K562 (cell line): Measurements from ENCODE around the gene MARS2. TPM values are rescaled to one million over a fixed set of nuclear protein-coding genes. Genes with fewer than 3 reads are reported as not detected.

Experiments used
- ATAC-seq: fragments of 200-7000 bp; cut with Tn5 transposase; 3 replicates; pipeline ENCODE4 v1.9.1; 2020; ENCODE audit warnings: moderate library complexity
- BruUV-seq: library from RNA; stranded (reverse); fragments of 400-500 nt; replicated peaks from 2 replicates; lab custom pipeline; 2021; lab: Mats Ljungman, UMichigan
- CTCF ChIA-PET: fragments of 300-600 bp; formaldehyde crosslinking; extraction: SDS; loops from one replicate; lab custom pipeline; 2021; ENCODE audit warnings: low intra/inter-chr PET ratio; lab: Yijun Ruan, JAX
- POLR2A ChIA-PET: fragments of 300-600, 350-650 bp; sonication (Branson Sonifier 250); formaldehyde crosslinking; extraction: SDS; loops from one replicate; lab custom pipeline; 2021; ENCODE audit warnings: antibody characterized with exemption, inconsistent platforms; lab: Yijun Ruan, JAX
- DNase-seq, 4 experiments: peaks; one replicate each; pipeline versions ENCODE4 v3.0.0 to v3.0.0-alpha.2; 2011 to 2018; ENCODE audit warnings: low spot score in 3 of 4, mixed read lengths in 3 of 4; ENCODE audit errors: extremely low read depth in 1 of 4
- FAIRE-seq: peaks from 2 replicates; lab custom pipeline; 2011; peaks lifted over from hg19 to GRCh38; lab: Jason Lieb, UNC
- H2AFZ ChIP-seq: 2 replicates; pipeline ENCODE4 v1.6.0; 2011; ENCODE audit warnings: low read depth, low read length, control low read depth, inconsistent platforms
- H3K27ac ChIP-seq: fragments of 200-600 bp; 3 replicates; pipeline ENCODE4 v1.8.0; 2011; ENCODE audit warnings: low read depth, mild to moderate bottlenecking, control low read depth, inconsistent platforms, low read length, moderate library complexity, mixed read lengths; ENCODE audit errors: extremely low read depth
- H3K27me3 ChIP-seq, 2 experiments: fragments of 300-600 bp in 1 of 2; 2 replicates in 1 of 2; 3 replicates in 1 of 2; pipeline versions ENCODE4 v1.6.0 to v1.8.0; 2011; ENCODE audit warnings: inconsistent platforms in 2 of 2, low read length in 2 of 2, mild to moderate bottlenecking in 1 of 2, mixed read lengths in 1 of 2, moderate library complexity in 1 of 2; ENCODE audit not compliant: control insufficient read depth in 2 of 2, insufficient read depth in 2 of 2
- H3K36me3 ChIP-seq: fragments of 300-600 bp; 3 replicates; pipeline ENCODE4 v1.8.0; 2011; ENCODE audit warnings: mild to moderate bottlenecking, low read length, inconsistent platforms; ENCODE audit not compliant: control insufficient read depth, insufficient read depth
- H3K4me1 ChIP-seq, 2 experiments: fragments of 200-600 bp in 1 of 2; replicated peaks in 1 of 2; 2 replicates in 1 of 2; 3 replicates in 1 of 2; pipeline versions ENCODE4 v1.5.1 to v1.8.0; 2011; ENCODE audit warnings: inconsistent platforms in 2 of 2, low read length in 2 of 2, mild to moderate bottlenecking in 1 of 2, mixed read lengths in 1 of 2, moderate library complexity in 1 of 2; ENCODE audit not compliant: control insufficient read depth in 2 of 2, insufficient read depth in 2 of 2
- H3K4me2 ChIP-seq: 2 replicates; pipeline ENCODE4 v1.6.1; 2011; ENCODE audit warnings: low read length, control low read depth, inconsistent platforms, mixed read lengths; ENCODE audit not compliant: insufficient read depth
- H3K4me3 ChIP-seq: fragments of 200-600 bp; sonication (generic), shearing (Covaris generic); 2 replicates; pipeline ENCODE4 v1.5.1; 2016; ENCODE audit warnings: control low read depth, inconsistent platforms
- H3K79me2 ChIP-seq: fragments of 200-600 bp; 3 replicates; pipeline ENCODE4 v1.8.0; 2011; ENCODE audit warnings: low read length, inconsistent platforms; ENCODE audit not compliant: control insufficient read depth, insufficient read depth
- H3K9ac ChIP-seq, 2 experiments: 2 replicates each; pipeline versions ENCODE4 v1.6.0 to v1.6.1; 2011; ENCODE audit warnings: low read depth in 2 of 2, low read length in 2 of 2, control low read depth in 1 of 2, inconsistent platforms in 1 of 2, mild to moderate bottlenecking in 1 of 2, mixed read lengths in 1 of 2; ENCODE audit not compliant: insufficient read depth in 1 of 2
- H3K9me1 ChIP-seq: one replicate; pipeline ENCODE4 v1.6.0; 2011; ENCODE audit warnings: inconsistent platforms, mild to moderate bottlenecking, low read length, moderate library complexity; ENCODE audit not compliant: control insufficient read depth, insufficient read depth
- H3K9me3 ChIP-seq: replicated peaks from 2 replicates; pipeline ENCODE4 v1.5.1; 2011; ENCODE audit warnings: low read depth, low read length, inconsistent platforms; ENCODE audit not compliant: control insufficient read depth, insufficient read depth
- H4K20me1 ChIP-seq: replicated peaks from 2 replicates; pipeline ENCODE4 v1.6.1; 2011; ENCODE audit warnings: low read length, inconsistent platforms, mixed read lengths; ENCODE audit not compliant: control insufficient read depth, insufficient read depth
- CC2D1A ChIP-seq: fragments of 450-650 bp; IDR thresholded peaks from 2 replicates; pipeline ENCODE4 v1.6.1; 2017; ENCODE audit warnings: mild to moderate bottlenecking
- FOXP1 ChIP-seq: sonication (generic); formaldehyde crosslinking; IDR thresholded peaks from 2 replicates; pipeline ENCODE4 v1.8.0; 2022; ENCODE audit warnings: mild to moderate bottlenecking, missing genetic modification reagents
- GATAD2B ChIP-seq: fragments of 450-650 bp; IDR thresholded peaks from 2 replicates; pipeline ENCODE4 v1.6.1; 2017; ENCODE audit warnings: mild to moderate bottlenecking, borderline replicate concordance
- LARP7 ChIP-seq: fragments of 450-650 bp; IDR thresholded peaks from 2 replicates; pipeline ENCODE4 v1.6.1; 2016
- RAD21 ChIP-seq, 2 experiments: fragments of 250-450 bp in 1 of 2; fragments of 450-650 bp in 1 of 2; sonication (Bioruptor Pico) in 1 of 2; formaldehyde crosslinking in 1 of 2; IDR thresholded peaks in 1 of 2; conservative IDR thresholded peaks in 1 of 2; 2 replicates each; pipeline versions ENCODE4 v1.4.0 to v1.8.0; 2020 to 2022; ENCODE audit warnings: mild to moderate bottlenecking in 2 of 2, moderate library complexity in 1 of 2
- SAFB ChIP-seq: fragments of 200-400 bp; formaldehyde crosslinking; IDR thresholded peaks from 2 replicates; pipeline ENCODE4 v1.6.1; 2017; ENCODE audit warnings: low read depth, low read length, borderline replicate concordance
- ZNF551 ChIP-seq: fragments of 250-450 bp; sonication (Bioruptor Pico); IDR thresholded peaks from 2 replicates; pipeline ENCODE4 v1.5.0; 2021; ENCODE audit warnings: mild to moderate bottlenecking, moderate library complexity
- WGBS: fragments of 100-300 bp; shearing (Covaris generic); methylation state at CpG from one replicate; pipeline ENCODE4 v1.1.6; 2016; ENCODE audit warnings: low coverage, mixed read lengths; ENCODE audit not compliant: insufficient coverage; ENCODE audit errors: missing lambda C conversion rate; 5-methylcytosine and 5-hydroxymethylcytosine counted together
- in situ Hi-C: fragments of 300-500 bp; cut with MboI; formaldehyde crosslinking; loops from 4 replicates; pipeline ENCODE4 v1.15.0; 2018; ENCODE audit warnings: inconsistent platforms, mixed read lengths
- intact Hi-C: fragments of 100-400 bp; cut with micrococcal nuclease; formaldehyde crosslinking; loops from 2 replicates; pipeline ENCODE4 v1.14.2; 2022
- polyA plus RNA-seq, 8 experiments: library from polyadenylated mRNA; depleted of rRNA in 4 of 8; stranded (reverse) in 5 of 8; unstranded in 3 of 8; fragments of >200 nt; fragmentation: Nextera tagmentation in 2 of 8; fragmentation: Illumina TruSeq in 1 of 8; extraction: Ambion mirVana in 2 of 8; extraction: Trizol in 1 of 8; gene quantifications; 2 replicates each; pipeline versions ENCODE4 v1.2.1 to v1.2.3, GENCODE V29; 2011 to 2014; ENCODE audit warnings: inconsistent platforms in 1 of 8, missing spikeins in 1 of 8
- total RNA-seq, 7 experiments: library from RNA; depleted of rRNA in 6 of 7; stranded (reverse); fragments of >200 nt in 6 of 7; fragmentation: Illumina TruSeq in 2 of 7; extraction: Trizol in 2 of 7; gene quantifications; 2 replicates each; pipeline versions ENCODE4 v1.2.1 to v1.2.3, GENCODE V29; 2011 to 2021; ENCODE audit warnings: low replicate concordance in 1 of 7
- TF ChIP-seq, protein P1 (sequence below): fragments of 250-450 bp; sonication (Bioruptor Pico); IDR thresholded peaks from 2 replicates; pipeline ENCODE4 v1.8.0; 2022; ENCODE audit warnings: inconsistent platforms
- TF ChIP-seq, protein P2 (sequence below), 3 experiments: IDR thresholded peaks in 2 of 3; conservative IDR thresholded peaks in 1 of 3; 2 replicates each; pipeline ENCODE4 v1.5.1; 2011 to 2012; ENCODE audit warnings: low read length in 3 of 3, mild to moderate bottlenecking in 3 of 3, control low read depth in 2 of 3, improper control_type of control experiment in 1 of 3, inconsistent platforms in 1 of 3, low read depth in 1 of 3, mixed read lengths in 1 of 3, moderate library complexity in 1 of 3; ENCODE audit not compliant: insufficient read depth in 2 of 3

The MARS2 gene
- total and polyA plus RNA-seq, 9 of the 15 experiments (the other 6 are each of a cell fraction or from before 2014, with no cell fraction given), result 4.0 to 17.6 (median 12.5) TPM

- intact Hi-C loops, result loop anchor here (1.0 to 10.0 kb wide), 6 partner anchors 70 to 589 kb away; partner anchors contain the start of gene HSPD1
- H3K27me3 ChIP-seq, result no peaks in the 10 kb centered on the region
- peak overlapping the region; percentile 88 for H3K4me3 ChIP-seq
- no peaks in the 10 kb centered on the region for H3K9me1 ChIP-seq
- ATAC-seq, result peak; percentile 27; the same call in 2 of the 3 replicates
- ChIA-PET CTCF (interaction anchor here (1.0 to 1.6 kb wide), 2 partner anchors 70 to 589 kb away, joined by 3 to 6 read pairs; no protein-coding TSS in a partner anchor), POLR2A (interaction anchor here (0.6 kb wide), 1 partner anchor 347 kb away, joined by 3 read pairs; no protein-coding TSS in a partner anchor)
- H3K79me2 ChIP-seq, result peaks cover 62% of the 10 kb centered on the region
- H3K36me3 ChIP-seq, result peaks cover 46% of the 10 kb centered on the region
- in situ Hi-C loops, result no loop called here
- no peaks in the 10 kb centered on the region for H3K9me3 ChIP-seq
- H2AFZ ChIP-seq, result no peak overlapping the region
- FAIRE-seq, result peak; percentile 68
- peak overlapping the region; percentile 85 for H3K4me2 ChIP-seq
- H3K9ac ChIP-seq, result peak overlapping the region; percentile 2 to 52; a peak in 3 of 4 replicates
- 3% methylated on average over 4 of the region's 4 CpGs for WGBS
- H3K4me1 ChIP-seq, result peaks cover 5 to 12% of the 10 kb centered on the region in 2 experiments; a peak in 4 of 5 replicates
- no TSS peak for BruUV-seq
- H3K27ac ChIP-seq, result no peak overlapping the region; the same call in 1 of the 3 replicates
- peak in 1 of 4 experiments; percentile 40 for DNase-seq
- H4K20me1 ChIP-seq, result peaks cover 14% of the 10 kb centered on the region
- no peak for TF ChIP-seq CC2D1A
- TF ChIP-seq GATAD2B, result no peak
- no peak for TF ChIP-seq ZNF551
- TF ChIP-seq, protein P1, sequence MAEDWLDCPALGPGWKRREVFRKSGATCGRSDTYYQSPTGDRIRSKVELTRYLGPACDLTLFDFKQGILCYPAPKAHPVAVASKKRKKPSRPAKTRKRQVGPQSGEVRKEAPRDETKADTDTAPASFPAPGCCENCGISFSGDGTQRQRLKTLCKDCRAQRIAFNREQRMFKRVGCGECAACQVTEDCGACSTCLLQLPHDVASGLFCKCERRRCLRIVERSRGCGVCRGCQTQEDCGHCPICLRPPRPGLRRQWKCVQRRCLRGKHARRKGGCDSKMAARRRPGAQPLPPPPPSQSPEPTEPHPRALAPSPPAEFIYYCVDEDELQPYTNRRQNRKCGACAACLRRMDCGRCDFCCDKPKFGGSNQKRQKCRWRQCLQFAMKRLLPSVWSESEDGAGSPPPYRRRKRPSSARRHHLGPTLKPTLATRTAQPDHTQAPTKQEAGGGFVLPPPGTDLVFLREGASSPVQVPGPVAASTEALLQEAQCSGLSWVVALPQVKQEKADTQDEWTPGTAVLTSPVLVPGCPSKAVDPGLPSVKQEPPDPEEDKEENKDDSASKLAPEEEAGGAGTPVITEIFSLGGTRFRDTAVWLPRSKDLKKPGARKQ (CRISPR knock-in tag), result no peak
- TF ChIP-seq LARP7, result no peak
- TF ChIP-seq FOXP1 (CRISPR knock-in tag), result no peak
- TF ChIP-seq, protein P2, sequence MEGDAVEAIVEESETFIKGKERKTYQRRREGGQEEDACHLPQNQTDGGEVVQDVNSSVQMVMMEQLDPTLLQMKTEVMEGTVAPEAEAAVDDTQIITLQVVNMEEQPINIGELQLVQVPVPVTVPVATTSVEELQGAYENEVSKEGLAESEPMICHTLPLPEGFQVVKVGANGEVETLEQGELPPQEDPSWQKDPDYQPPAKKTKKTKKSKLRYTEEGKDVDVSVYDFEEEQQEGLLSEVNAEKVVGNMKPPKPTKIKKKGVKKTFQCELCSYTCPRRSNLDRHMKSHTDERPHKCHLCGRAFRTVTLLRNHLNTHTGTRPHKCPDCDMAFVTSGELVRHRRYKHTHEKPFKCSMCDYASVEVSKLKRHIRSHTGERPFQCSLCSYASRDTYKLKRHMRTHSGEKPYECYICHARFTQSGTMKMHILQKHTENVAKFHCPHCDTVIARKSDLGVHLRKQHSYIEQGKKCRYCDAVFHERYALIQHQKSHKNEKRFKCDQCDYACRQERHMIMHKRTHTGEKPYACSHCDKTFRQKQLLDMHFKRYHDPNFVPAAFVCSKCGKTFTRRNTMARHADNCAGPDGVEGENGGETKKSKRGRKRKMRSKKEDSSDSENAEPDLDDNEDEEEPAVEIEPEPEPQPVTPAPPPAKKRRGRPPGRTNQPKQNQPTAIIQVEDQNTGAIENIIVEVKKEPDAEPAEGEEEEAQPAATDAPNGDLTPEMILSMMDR (IDR thresholded peaks at IDR 0.05 in 2 of 3, conservative IDR thresholded peaks at IDR 0.05 in 1 of 3; ENCODE audit: insufficient read depth in 2 of 3, low read depth in 1 of 3, low read length in 3 of 3), result peak; percentile 17 to 60 (median 50); a peak in 4 of 6 replicates
- peak; percentile 62 to 66 for TF ChIP-seq RAD21 (CRISPR knock-in tag; conservative IDR thresholded peaks at IDR 0.05 in 1 of 2, IDR thresholded peaks at IDR 0.05 in 1 of 2)
- no peak for TF ChIP-seq SAFB
Measured at GRCh38 chr2:197707316-197708213, 2.4 kb downstream of the MARS2 start.
